ENCODE results near the gene POU2F3. TPM values are rescaled to one million over a fixed set of nuclear protein-coding genes. Genes with fewer than 3 reads are reported as not detected.

Gene POU2F3
- total and polyA plus RNA-seq, 2 donors (not counting 1 experiment from before 2014, with no cell fraction given) = not detected

GRCh38 chr11:120317689-120318480 is 77.9 kb downstream of the POU2F3 start:
- Histone ChIP-seq H3K79me2 (ENCODE audit: control insufficient read depth, insufficient read depth, low read length) (no peaks in the 10 kb centered on the region), H3K9ac (ENCODE audit: insufficient read depth, low read length) (no peak overlapping the region), H2AFZ (ENCODE audit: low read length) (no peak overlapping the region), H4K20me1 (ENCODE audit: control insufficient read depth, extremely low read depth, insufficient read depth, low read length) (no peaks in the 10 kb centered on the region), H3K27me3 (ENCODE audit: control insufficient read depth, insufficient read depth, low read length) (no peaks in the 10 kb centered on the region), H3K9me3 (ENCODE audit: control insufficient read depth, insufficient read depth, low read depth, low read length) (no peaks in the 10 kb centered on the region), H3K4me1 (ENCODE audit: control insufficient read depth, extremely low read depth, insufficient read depth, low read length) (peaks cover 4% of the 10 kb centered on the region), H3K4me2 (ENCODE audit: extremely low read depth, insufficient read depth, low read length) (no peak overlapping the region), H3K36me3 (ENCODE audit: control insufficient read depth, insufficient read depth, low read length) (no peaks in the 10 kb centered on the region), H3K27ac (ENCODE audit: insufficient read depth, low read length) (no peak overlapping the region), H3K4me3 (replicated peaks in 1 of 4; ENCODE audit: control extremely low read depth in 1 of 4, insufficient read depth in 1 of 4, low read depth in 3 of 4, low read length in 4 of 4) (no peak overlapping the region)
- DNase-seq (ENCODE audit: low read depth in 2 of 2) = no peak
- TF ChIP-seq, protein P1, sequence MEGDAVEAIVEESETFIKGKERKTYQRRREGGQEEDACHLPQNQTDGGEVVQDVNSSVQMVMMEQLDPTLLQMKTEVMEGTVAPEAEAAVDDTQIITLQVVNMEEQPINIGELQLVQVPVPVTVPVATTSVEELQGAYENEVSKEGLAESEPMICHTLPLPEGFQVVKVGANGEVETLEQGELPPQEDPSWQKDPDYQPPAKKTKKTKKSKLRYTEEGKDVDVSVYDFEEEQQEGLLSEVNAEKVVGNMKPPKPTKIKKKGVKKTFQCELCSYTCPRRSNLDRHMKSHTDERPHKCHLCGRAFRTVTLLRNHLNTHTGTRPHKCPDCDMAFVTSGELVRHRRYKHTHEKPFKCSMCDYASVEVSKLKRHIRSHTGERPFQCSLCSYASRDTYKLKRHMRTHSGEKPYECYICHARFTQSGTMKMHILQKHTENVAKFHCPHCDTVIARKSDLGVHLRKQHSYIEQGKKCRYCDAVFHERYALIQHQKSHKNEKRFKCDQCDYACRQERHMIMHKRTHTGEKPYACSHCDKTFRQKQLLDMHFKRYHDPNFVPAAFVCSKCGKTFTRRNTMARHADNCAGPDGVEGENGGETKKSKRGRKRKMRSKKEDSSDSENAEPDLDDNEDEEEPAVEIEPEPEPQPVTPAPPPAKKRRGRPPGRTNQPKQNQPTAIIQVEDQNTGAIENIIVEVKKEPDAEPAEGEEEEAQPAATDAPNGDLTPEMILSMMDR (conservative IDR thresholded peaks at IDR 0.05 in 1 of 2, IDR thresholded peaks at IDR 0.05 in 1 of 2; ENCODE audit: low read depth in 1 of 2, low read length in 2 of 2) = no peak
- TF ChIP-seq EZH2 (IDR thresholded peaks at IDR 0.05; ENCODE audit: low read length, missing control alignments) = no peak

DNA sequence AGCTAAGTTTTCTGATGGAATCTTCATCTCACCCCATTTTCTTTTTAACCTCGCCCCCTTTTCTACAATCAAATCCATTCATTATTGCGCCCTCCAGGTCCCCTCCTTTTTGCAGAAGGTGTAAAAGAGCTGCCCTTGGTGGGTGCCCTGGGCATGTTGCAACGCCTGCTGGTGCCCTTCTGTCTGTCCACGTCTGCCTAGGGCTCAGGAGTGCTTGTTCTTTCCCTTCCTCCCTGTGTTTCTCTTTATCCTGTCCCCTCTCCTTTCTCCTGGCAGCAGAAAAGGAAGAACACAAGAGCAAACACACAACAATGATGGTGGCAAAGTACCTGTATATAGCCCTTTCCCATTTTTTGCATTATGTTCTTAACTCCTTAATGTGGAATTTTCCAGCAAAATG is 79.0 kb downstream of the POU2F3 start:
- Histone ChIP-seq H4K20me1 (ENCODE audit: control insufficient read depth, extremely low read depth, insufficient read depth, low read length) (no peaks in the 10 kb centered on the region), H3K9ac (ENCODE audit: insufficient read depth, low read length) (no peak overlapping the region), H3K4me1 (ENCODE audit: control insufficient read depth, extremely low read depth, insufficient read depth, low read length) (peaks cover 4% of the 10 kb centered on the region), H3K9me3 (ENCODE audit: control insufficient read depth, insufficient read depth, low read depth, low read length) (no peaks in the 10 kb centered on the region), H3K4me2 (ENCODE audit: extremely low read depth, insufficient read depth, low read length) (no peak overlapping the region), H3K27me3 (ENCODE audit: control insufficient read depth, insufficient read depth, low read length) (no peaks in the 10 kb centered on the region), H3K4me3 (replicated peaks in 1 of 4; ENCODE audit: control extremely low read depth in 1 of 4, insufficient read depth in 1 of 4, low read depth in 3 of 4, low read length in 4 of 4) (no peak overlapping the region), H3K79me2 (ENCODE audit: control insufficient read depth, insufficient read depth, low read length) (no peaks in the 10 kb centered on the region), H2AFZ (ENCODE audit: low read length) (no peak overlapping the region), H3K27ac (ENCODE audit: insufficient read depth, low read length) (no peak overlapping the region), H3K36me3 (ENCODE audit: control insufficient read depth, insufficient read depth, low read length) (no peaks in the 10 kb centered on the region)
- DNase-seq (ENCODE audit: low read depth in 2 of 2) = no peak
- TF ChIP-seq, protein P1 (conservative IDR thresholded peaks at IDR 0.05 in 1 of 2, IDR thresholded peaks at IDR 0.05 in 1 of 2; ENCODE audit: low read depth in 1 of 2, low read length in 2 of 2) = no peak
- TF ChIP-seq EZH2 (IDR thresholded peaks at IDR 0.05; ENCODE audit: low read length, missing control alignments) = no peak

DNA sequence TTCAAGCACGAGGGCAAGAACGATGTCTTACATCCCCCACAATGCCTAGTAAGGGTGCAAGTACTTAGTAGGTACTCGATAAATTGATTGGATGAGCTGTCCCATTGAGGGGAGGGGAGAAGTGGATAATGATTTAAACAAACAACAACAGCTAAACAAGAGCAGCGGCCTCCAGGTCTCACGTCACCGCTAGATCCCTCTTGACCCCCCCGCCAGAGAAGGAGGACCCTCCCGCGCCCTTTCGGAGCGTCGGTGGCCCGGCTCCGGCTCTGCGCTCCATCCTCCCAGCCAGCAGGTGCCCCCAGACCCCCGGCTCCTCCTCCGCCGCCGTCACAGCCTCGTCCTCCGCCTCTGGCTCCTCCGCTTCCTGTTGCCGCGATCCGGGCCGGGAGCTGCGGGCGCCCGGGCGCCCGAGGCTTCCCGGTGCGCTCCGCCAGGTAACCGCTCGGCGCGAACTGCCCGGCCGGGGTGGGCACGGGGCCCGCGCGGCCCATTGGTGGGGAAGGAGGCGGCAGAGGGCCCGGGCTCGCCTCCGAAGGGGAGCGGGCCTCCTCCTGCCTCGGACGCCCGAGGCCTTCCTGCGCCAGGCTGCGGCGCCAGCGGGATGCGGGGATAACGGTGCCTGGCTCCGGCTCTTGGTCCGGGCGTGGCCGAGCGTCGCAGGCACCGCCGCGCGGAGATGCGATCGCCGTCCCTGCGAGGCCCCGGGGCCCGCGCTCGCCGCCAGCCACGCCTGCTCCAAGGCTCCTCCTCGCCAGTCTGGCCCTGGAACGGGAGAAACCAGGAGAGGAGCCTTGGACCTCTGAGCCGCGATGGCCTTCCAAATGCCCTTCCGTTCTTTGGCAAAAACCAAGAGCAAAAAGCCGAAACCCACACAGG is 85.2 kb downstream of the POU2F3 start, which contains the start of gene TLCD5:
TLCD5 (plus strand) TSS at position 368 of the 879 bp plus-strand sequence. CDS start 2,143 bp downstream, outside the sequence.
- H4K20me1 ChIP-seq (ENCODE audit: control insufficient read depth, extremely low read depth, insufficient read depth, low read length) = no peaks in the 10 kb centered on the region
- H3K4me3 ChIP-seq (replicated peaks in 1 of 4; ENCODE audit: control extremely low read depth in 1 of 4, insufficient read depth in 1 of 4, low read depth in 3 of 4, low read length in 4 of 4) = peak within 1 kb of the TSS; percentile 55 to 88 (median 79)
- H3K36me3 ChIP-seq (ENCODE audit: control insufficient read depth, insufficient read depth, low read length) = peaks cover 4% of the 10 kb centered on the region
- H3K9ac ChIP-seq (ENCODE audit: insufficient read depth, low read length) = peak within 1 kb of the TSS; percentile 95
- H3K4me1 ChIP-seq (ENCODE audit: control insufficient read depth, extremely low read depth, insufficient read depth, low read length) = peaks cover 16% of the 10 kb centered on the region
- TF ChIP-seq EZH2 (IDR thresholded peaks at IDR 0.05; ENCODE audit: low read length, missing control alignments) = no peak
- TF ChIP-seq, protein P1 (conservative IDR thresholded peaks at IDR 0.05 in 1 of 2, IDR thresholded peaks at IDR 0.05 in 1 of 2; ENCODE audit: low read depth in 1 of 2, low read length in 2 of 2) = peak in 1 of 2 donors; percentile 19
- peaks cover 19% of the 10 kb centered on the region for H3K79me2 ChIP-seq (ENCODE audit: control insufficient read depth, insufficient read depth, low read length)
- H3K4me2 ChIP-seq (ENCODE audit: extremely low read depth, insufficient read depth, low read length) = peak within 1 kb of the TSS; percentile 95
- no peaks in the 10 kb centered on the region for H3K27me3 ChIP-seq (ENCODE audit: control insufficient read depth, insufficient read depth, low read length)
- no peaks in the 10 kb centered on the region for H3K9me3 ChIP-seq (ENCODE audit: control insufficient read depth, insufficient read depth, low read depth, low read length)
- H2AFZ ChIP-seq (ENCODE audit: low read length) = peak within 1 kb of the TSS; percentile 85
- peak within 1 kb of the TSS; percentile 93 for H3K27ac ChIP-seq (ENCODE audit: insufficient read depth, low read length)
- peak; percentile 66 to 77 for DNase-seq (ENCODE audit: low read depth in 2 of 2)
